Measurements from ENCODE around the gene P4HA2.

DNA sequence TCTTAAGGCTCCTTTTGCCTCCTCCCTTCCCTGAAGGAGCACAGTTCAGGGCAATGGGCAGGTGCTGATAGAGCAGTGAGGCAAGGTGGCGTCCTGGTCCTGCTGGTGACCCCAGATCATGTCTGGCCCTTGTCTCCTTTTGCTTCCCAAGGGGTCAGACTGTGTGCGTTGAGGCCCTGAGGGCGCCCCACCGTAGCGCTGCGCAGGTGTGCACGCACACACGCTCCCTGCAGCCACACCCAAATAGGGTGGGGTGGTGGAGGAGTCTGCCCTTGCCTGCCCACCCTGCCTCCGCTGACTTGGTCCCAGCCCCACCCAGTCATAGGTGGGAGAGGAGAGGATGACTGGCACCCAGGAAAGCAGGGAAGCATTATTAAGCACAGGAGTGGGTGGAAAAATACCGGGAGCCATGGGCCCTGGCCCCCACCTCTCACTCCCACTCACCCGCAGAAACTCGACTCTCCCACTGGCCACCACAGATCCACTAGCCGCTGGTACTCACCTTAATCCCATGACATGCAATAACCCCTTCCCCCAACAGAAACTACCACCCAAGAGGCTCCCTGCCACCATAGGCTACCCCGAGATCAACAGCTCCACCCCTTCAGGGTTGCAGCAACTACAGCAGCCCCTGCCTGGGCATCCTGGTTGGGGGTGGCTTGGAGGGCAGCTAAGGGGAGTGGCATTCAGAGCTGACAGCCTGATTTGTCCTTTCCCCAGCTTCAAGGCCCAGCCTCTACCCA lies 46.6 kb upstream of the P4HA2 start:
- no peak for TF ChIP-seq POLR2A (IDR thresholded peaks at IDR 0.05)
- TF ChIP-seq, protein P1, sequence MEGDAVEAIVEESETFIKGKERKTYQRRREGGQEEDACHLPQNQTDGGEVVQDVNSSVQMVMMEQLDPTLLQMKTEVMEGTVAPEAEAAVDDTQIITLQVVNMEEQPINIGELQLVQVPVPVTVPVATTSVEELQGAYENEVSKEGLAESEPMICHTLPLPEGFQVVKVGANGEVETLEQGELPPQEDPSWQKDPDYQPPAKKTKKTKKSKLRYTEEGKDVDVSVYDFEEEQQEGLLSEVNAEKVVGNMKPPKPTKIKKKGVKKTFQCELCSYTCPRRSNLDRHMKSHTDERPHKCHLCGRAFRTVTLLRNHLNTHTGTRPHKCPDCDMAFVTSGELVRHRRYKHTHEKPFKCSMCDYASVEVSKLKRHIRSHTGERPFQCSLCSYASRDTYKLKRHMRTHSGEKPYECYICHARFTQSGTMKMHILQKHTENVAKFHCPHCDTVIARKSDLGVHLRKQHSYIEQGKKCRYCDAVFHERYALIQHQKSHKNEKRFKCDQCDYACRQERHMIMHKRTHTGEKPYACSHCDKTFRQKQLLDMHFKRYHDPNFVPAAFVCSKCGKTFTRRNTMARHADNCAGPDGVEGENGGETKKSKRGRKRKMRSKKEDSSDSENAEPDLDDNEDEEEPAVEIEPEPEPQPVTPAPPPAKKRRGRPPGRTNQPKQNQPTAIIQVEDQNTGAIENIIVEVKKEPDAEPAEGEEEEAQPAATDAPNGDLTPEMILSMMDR (IDR thresholded peaks at IDR 0.05) = no peak

Measured in testis (tissue), 2 donors.